Liver (tissue), 3 donors: Measurements from ENCODE around the gene SPAM1.

Experiments used
- EGR1 ChIP-seq, 2 donors: IDR thresholded peaks; 2 replicates each; pipeline ENCODE4 v1.6.1; 2016 to 2018; ENCODE audit warnings: antibody characterized with exemption in 2 of 2, low read depth in 2 of 2
- FOXA1 ChIP-seq: IDR thresholded peaks from 2 replicates; pipeline ENCODE4 v1.6.1; 2016; ENCODE audit warnings: antibody characterized with exemption
- HNF4A ChIP-seq, 2 donors: conservative IDR thresholded peaks; 2 replicates each; pipeline ENCODE4 v1.6.1; 2016; ENCODE audit warnings: antibody characterized with exemption in 2 of 2, mild to moderate bottlenecking in 2 of 2
- JUND ChIP-seq, 2 donors: IDR thresholded peaks; 2 replicates each; pipeline ENCODE4 v1.6.1; 2016; ENCODE audit warnings: antibody characterized with exemption in 2 of 2
- RAD21 ChIP-seq, 2 donors: IDR thresholded peaks; 2 replicates each; pipeline ENCODE4 v1.6.1; 2016; ENCODE audit warnings: antibody characterized with exemption in 2 of 2, mild to moderate bottlenecking in 2 of 2
- SP1 ChIP-seq: IDR thresholded peaks from 2 replicates; pipeline ENCODE4 v1.6.1; 2018; ENCODE audit warnings: antibody characterized with exemption, mild to moderate bottlenecking
- YY1 ChIP-seq: IDR thresholded peaks from 2 replicates; pipeline ENCODE4 v1.6.1; 2016; ENCODE audit warnings: antibody characterized with exemption, mild to moderate bottlenecking
- TF ChIP-seq, protein P1 (sequence below): fragments of 150-350 bp; IDR thresholded peaks from 2 replicates; pipeline ENCODE4 v1.5.1; 2017; ENCODE audit warnings: improper control_type of control experiment, low read depth, low read length; ENCODE audit not compliant: missing input control
- TF ChIP-seq, protein P2 (sequence below): IDR thresholded peaks from 2 replicates; pipeline ENCODE4 v1.6.1; 2016; ENCODE audit warnings: antibody characterized with exemption, mild to moderate bottlenecking
- TF ChIP-seq, protein P3 (sequence below): IDR thresholded peaks from 2 replicates; pipeline ENCODE4 v1.6.1; 2016; ENCODE audit warnings: antibody characterized with exemption
- TF ChIP-seq, protein P4 (sequence below): IDR thresholded peaks from 2 replicates; pipeline ENCODE4 v1.6.1; 2016; ENCODE audit warnings: antibody characterized with exemption
- donor health status: healthy.
- donor health status: healthy.

DNA sequence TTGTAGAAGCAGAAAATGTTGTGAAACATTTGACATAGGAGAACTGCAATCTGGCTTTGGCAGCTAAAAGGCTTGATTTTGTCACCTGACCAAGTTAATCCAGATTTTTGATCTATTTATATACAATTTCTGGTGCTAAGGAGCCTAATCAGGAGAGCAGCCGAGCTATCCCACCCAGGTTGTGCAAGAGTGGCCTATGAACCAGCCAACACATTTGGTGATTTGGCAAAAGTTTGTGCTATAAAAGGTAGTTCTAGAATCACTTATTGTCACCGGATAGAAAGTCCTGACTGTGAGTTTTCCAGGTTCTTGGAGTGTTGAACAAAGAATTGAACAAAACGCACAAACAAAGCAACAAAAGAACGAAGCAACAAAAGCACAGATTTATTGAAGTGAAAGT, 1.4 kb upstream of the SPAM1 start:
- TF ChIP-seq SP1 (no peak), YY1 (no peak), HNF4A (conservative IDR thresholded peaks at IDR 0.05) (peak in 1 of 2 donors; percentile 47), FOXA1 (no peak), JUND (IDR thresholded peaks at IDR 0.05) (no peak), RAD21 (IDR thresholded peaks at IDR 0.05) (no peak), EGR1 (IDR thresholded peaks at IDR 0.05; ENCODE audit: low read depth in 2 of 2) (no peak)
- TF ChIP-seq, protein P1, sequence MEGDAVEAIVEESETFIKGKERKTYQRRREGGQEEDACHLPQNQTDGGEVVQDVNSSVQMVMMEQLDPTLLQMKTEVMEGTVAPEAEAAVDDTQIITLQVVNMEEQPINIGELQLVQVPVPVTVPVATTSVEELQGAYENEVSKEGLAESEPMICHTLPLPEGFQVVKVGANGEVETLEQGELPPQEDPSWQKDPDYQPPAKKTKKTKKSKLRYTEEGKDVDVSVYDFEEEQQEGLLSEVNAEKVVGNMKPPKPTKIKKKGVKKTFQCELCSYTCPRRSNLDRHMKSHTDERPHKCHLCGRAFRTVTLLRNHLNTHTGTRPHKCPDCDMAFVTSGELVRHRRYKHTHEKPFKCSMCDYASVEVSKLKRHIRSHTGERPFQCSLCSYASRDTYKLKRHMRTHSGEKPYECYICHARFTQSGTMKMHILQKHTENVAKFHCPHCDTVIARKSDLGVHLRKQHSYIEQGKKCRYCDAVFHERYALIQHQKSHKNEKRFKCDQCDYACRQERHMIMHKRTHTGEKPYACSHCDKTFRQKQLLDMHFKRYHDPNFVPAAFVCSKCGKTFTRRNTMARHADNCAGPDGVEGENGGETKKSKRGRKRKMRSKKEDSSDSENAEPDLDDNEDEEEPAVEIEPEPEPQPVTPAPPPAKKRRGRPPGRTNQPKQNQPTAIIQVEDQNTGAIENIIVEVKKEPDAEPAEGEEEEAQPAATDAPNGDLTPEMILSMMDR: no peak
- TF ChIP-seq, protein P2, sequence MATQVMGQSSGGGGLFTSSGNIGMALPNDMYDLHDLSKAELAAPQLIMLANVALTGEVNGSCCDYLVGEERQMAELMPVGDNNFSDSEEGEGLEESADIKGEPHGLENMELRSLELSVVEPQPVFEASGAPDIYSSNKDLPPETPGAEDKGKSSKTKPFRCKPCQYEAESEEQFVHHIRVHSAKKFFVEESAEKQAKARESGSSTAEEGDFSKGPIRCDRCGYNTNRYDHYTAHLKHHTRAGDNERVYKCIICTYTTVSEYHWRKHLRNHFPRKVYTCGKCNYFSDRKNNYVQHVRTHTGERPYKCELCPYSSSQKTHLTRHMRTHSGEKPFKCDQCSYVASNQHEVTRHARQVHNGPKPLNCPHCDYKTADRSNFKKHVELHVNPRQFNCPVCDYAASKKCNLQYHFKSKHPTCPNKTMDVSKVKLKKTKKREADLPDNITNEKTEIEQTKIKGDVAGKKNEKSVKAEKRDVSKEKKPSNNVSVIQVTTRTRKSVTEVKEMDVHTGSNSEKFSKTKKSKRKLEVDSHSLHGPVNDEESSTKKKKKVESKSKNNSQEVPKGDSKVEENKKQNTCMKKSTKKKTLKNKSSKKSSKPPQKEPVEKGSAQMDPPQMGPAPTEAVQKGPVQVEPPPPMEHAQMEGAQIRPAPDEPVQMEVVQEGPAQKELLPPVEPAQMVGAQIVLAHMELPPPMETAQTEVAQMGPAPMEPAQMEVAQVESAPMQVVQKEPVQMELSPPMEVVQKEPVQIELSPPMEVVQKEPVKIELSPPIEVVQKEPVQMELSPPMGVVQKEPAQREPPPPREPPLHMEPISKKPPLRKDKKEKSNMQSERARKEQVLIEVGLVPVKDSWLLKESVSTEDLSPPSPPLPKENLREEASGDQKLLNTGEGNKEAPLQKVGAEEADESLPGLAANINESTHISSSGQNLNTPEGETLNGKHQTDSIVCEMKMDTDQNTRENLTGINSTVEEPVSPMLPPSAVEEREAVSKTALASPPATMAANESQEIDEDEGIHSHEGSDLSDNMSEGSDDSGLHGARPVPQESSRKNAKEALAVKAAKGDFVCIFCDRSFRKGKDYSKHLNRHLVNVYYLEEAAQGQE: no peak
- TF ChIP-seq, protein P3, sequence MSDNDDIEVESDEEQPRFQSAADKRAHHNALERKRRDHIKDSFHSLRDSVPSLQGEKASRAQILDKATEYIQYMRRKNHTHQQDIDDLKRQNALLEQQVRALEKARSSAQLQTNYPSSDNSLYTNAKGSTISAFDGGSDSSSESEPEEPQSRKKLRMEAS: no peak
- TF ChIP-seq, protein P4, sequence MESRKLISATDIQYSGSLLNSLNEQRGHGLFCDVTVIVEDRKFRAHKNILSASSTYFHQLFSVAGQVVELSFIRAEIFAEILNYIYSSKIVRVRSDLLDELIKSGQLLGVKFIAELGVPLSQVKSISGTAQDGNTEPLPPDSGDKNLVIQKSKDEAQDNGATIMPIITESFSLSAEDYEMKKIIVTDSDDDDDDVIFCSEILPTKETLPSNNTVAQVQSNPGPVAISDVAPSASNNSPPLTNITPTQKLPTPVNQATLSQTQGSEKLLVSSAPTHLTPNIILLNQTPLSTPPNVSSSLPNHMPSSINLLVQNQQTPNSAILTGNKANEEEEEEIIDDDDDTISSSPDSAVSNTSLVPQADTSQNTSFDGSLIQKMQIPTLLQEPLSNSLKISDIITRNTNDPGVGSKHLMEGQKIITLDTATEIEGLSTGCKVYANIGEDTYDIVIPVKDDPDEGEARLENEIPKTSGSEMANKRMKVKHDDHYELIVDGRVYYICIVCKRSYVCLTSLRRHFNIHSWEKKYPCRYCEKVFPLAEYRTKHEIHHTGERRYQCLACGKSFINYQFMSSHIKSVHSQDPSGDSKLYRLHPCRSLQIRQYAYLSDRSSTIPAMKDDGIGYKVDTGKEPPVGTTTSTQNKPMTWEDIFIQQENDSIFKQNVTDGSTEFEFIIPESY: no peak
